GM18499 (cell line): ENCODE data around the gene TBX2.
"Not testable (repeated sequence)": the region's sequence is repeated elsewhere in the genome, so short reads cannot be mapped to it uniquely, and the experiment has no call there.

Experiments used
- ATAC-seq: cut with Tn5 transposase; IDR thresholded peaks from one replicate; pipeline ENCODE4 v1.9.1; 2021; ENCODE audit warnings: moderate number of reproducible peaks; ENCODE audit not compliant: insufficient read depth, unreplicated experiment

TBX2 gene

GRCh38 chr17:61425682-61426481 is 26.2 kb downstream of the TBX2 start:
- no peak for ATAC-seq

- no peak for ATAC-seq
Observed at GRCh38 chr17:61426482-61427304, 27.1 kb downstream of the TBX2 start.

DNA sequence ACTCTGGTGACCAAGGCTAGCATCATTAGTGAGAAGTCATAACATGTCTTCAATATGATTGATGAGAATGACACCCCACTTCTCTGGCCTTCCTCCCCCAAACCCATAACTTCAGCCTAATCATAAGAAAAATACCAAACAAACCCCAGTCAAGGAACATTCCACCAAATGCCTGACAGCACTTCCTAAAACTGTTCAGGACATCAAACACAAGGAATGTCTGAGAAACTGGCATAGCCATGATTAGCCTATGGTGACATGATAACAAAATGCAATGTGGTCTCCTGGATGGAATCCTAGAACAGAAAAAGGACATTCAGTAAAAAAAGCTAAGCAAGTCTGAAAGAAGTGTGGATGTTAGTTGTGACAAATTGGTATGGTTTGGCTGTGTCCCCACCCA is 27.9 kb downstream of the TBX2 start:
- no peak for ATAC-seq

- ATAC-seq = no peak
Observed at GRCh38 chr17:61429274-61429673, 29.6 kb downstream of the TBX2 start.

GRCh38 chr17:61429831-61430230 is 30.2 kb downstream of the TBX2 start:
- not testable (repeated sequence) for ATAC-seq

DNA sequence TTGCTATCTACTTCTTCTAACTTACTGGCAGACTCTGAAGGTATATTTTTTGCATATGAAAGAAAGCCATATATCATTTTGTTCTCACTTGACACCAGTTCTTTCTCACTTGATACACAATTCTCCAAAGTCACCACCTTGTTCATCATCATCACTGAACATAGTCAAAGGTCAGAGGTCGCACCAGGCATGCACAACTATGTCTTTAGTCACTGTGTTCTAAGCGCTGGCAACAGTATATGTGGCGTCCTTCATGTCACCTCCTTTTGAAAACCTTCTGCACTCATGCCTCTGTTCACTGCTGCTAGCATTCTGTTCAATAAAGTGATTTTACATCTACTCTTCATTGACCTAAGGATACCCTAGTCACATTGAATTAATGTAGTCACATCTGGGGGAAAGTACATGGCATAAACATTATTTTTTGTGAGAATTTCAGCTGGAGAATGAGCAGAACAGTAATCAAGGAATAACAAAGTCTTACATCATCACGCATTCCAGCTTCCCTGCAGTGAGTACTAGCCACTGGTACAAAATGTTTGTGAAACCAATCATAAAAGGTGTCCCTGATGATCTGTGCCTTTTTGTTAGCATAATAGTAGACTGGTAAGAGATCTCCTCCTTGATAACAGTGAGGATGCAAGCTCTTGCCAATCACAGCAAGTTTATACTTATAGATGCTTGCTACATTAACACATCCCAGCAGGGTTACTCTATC is 32.1 kb downstream of the TBX2 start:
- no peak for ATAC-seq

DNA sequence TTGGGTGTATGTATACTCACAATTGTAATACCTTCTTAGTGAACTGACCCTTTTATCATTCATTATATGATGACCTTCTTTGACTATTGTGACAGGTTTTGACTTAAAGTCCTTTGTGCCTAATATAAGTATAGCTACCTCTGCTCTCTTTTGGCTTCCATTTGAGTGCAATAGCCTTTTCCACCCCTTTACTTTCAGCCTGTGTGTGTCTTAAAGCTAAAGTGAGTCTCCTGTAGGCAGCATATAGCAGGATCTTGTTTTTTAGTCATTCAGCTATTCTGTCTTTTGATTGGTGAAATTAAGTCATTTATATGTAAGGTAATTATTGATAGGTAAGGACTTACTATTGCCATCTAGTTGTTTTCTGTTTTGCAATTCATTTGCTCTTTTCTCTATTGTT is 36.6 kb downstream of the TBX2 start:
- no peak for ATAC-seq

- no peak for ATAC-seq
Observed at GRCh38 chr17:61436995-61437704, 37.5 kb downstream of the TBX2 start.

- no peak for ATAC-seq
Observed at GRCh38 chr17:61440697-61441096, 41.1 kb downstream of the TBX2 start.

GRCh38 chr17:61441507-61441906 is 41.9 kb downstream of the TBX2 start:
- not testable (repeated sequence) for ATAC-seq

DNA sequence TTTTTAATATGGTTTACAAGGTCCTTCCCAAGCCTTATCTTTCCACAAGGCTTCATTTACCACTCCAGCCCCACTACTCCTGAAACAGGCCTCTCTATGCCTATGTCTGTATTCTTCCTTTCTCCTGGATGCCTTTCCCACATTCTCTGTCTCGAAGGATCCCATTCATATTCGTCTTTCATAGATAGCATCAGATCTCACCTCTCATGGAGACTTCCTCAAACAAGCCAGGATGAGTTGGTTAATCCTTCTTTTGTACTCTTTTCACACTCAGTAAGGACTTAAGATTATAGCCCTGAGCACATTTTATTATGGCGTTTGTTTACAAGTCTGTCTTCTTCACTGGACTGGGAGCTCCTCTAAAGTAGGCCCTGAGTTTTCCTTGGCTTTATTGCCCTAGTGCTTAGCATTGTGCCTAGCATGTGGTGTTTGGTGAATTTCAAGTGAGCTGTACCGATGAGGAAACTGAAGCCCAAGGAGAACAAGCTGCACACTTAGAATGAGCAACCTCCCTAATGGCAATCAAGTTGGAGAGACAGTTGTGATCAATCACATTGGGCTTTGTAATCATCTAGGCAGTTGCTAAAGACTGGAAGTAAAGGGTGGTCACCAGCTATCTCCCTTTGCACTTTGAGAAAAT is 42.6 kb downstream of the TBX2 start:
- ATAC-seq = no peak

- ATAC-seq = no peak
Observed at GRCh38 chr17:61442878-61443474, 43.3 kb downstream of the TBX2 start.

- no peak for ATAC-seq
Observed at GRCh38 chr17:61443475-61443882, 43.8 kb downstream of the TBX2 start.

- no peak for ATAC-seq
Observed at GRCh38 chr17:61444075-61444474, 44.4 kb downstream of the TBX2 start.

GRCh38 chr17:61444831-61445230 is 45.2 kb downstream of the TBX2 start:
- ATAC-seq = no peak

GRCh38 chr17:61447358-61447757 is 47.7 kb downstream of the TBX2 start:
- ATAC-seq = no peak

GRCh38 chr17:61448042-61448441 is 48.4 kb downstream of the TBX2 start:
- no peak for ATAC-seq

DNA sequence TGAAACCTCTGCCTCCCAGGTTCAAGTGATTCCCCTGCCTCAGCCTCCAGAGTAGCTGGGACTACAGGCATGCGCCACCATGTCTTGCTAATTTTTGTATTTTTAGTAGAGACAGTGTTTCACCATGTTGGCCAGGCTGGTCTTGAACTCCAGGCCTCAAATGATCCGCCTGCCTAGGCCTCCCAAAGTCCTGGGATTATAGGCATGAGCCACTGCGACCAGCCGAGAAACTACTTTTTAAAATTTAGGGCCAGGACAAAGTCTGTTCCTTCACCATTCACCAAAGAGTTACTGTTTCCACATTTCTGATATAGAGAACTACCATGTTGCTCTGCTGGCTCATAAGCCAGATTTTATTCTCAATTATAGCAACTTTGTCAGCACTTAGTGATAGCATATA is 49.5 kb downstream of the TBX2 start:
- ATAC-seq = not testable (repeated sequence)
